Measurements from ENCODE around the gene P2RY12. TPM values are rescaled to one million over a fixed set of nuclear protein-coding genes. Genes with fewer than 3 reads are reported as not detected.

P2RY12 gene
- total RNA-seq, 1 donor from 2014 or later = 0.74 TPM

DNA sequence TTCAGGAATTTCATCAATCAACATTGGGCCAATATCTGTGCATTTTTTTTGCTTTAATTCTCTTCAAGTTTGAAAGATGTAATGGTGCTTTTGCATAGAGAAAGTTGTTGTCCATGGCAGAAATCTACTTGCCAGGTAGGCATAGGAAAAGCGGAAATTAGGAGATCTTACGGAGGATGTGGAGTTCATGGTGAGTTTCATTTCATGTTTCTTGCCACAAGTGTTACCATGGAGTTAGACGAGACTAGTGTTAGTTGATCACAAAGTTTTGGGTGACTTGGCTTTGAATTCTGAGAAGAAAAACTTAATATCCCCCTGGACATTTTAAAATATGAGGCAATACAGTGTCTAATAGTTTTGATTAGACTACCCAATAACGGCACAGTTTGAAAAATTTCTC lies 54.2 kb downstream of the P2RY12 start:
- no peak for TF ChIP-seq CTCF (IDR thresholded peaks at IDR 0.05; ENCODE audit: borderline replicate concordance)

GRCh38 chr3:151329363-151329762 lies 55.2 kb downstream of the P2RY12 start, which contains the start of gene P2RY13:
TSS of gene P2RY13 (minus strand) at chr3:151329549. CDS start at chr3:151329528, 21 bp downstream.
- no peaks in the 10 kb centered on the region for H3K4me1 ChIP-seq
- no peak for TF ChIP-seq CTCF (IDR thresholded peaks at IDR 0.05; ENCODE audit: borderline replicate concordance)
- intact Hi-C loops (cut with micrococcal nuclease) = no loop called here
- H3K9me3 ChIP-seq (replicated peaks) = no peaks in the 10 kb centered on the region
- peak within 1 kb of the TSS; percentile 34 for H3K27ac ChIP-seq (replicated peaks)
- no peak for DNase-seq
- H3K36me3 ChIP-seq = no peaks in the 10 kb centered on the region
- H3K4me3 ChIP-seq = peak within 1 kb of the TSS; percentile 36
- no peaks in the 10 kb centered on the region for H3K27me3 ChIP-seq (ENCODE audit: low read depth)

More for the DNA sequence above, 54.2 kb downstream of the P2RY12 start:
- Histone ChIP-seq H3K4me1 (no peaks in the 10 kb centered on the region), H3K36me3 (no peaks in the 10 kb centered on the region), H3K27me3 (ENCODE audit: low read depth) (no peaks in the 10 kb centered on the region), H3K27ac (replicated peaks) (no peak overlapping the region), H3K9me3 (replicated peaks) (no peaks in the 10 kb centered on the region), H3K4me3 (no peak overlapping the region)
- intact Hi-C loops (cut with micrococcal nuclease) = no loop called here
- no peak for DNase-seq

- no peak for TF ChIP-seq CTCF (IDR thresholded peaks at IDR 0.05; ENCODE audit: borderline replicate concordance)
- Histone ChIP-seq H3K27ac (replicated peaks) (peak overlapping the region; percentile 34), H3K36me3 (no peaks in the 10 kb centered on the region)
Observed at GRCh38 chr3:151328298-151328995, 56.1 kb downstream of the P2RY12 start.

DNA sequence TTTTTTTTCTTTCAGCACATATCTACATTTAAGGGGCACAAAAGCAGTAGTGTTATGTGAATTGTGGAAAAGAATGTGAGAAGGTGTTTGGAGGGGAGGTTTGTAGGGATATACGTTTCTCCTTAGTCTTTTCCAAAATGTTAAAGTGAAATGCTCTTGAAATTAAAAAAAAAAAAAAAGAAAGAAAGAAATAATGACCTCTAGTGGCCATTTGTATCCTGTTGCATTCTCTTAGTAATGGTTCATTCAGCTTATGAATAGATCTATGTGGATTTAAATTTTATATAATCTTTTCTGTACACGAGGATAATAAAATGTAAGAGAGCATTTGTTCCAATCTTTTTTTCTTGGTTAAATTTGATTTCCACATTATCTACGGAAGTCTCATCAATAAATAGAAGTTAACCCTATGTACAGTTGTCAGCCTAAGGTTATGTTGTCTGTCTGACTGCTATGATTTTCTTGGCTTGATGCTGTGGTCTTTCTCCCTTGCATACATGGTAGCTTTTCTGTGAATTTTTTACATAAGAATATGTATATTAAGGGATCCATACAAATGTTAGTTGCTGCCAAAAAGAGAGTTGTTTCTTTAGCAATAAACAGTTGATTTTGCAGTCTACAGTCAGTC lies 56.9 kb downstream of the P2RY12 start:
- Histone ChIP-seq H3K9me3 (replicated peaks) (no peaks in the 10 kb centered on the region), H3K36me3 (no peaks in the 10 kb centered on the region), H3K4me3 (peak overlapping the region; percentile 36), H3K27ac (replicated peaks) (no peak overlapping the region), H3K27me3 (ENCODE audit: low read depth) (no peaks in the 10 kb centered on the region), H3K4me1 (no peaks in the 10 kb centered on the region)
- DNase-seq = no peak
- peak; percentile 70 for TF ChIP-seq CTCF (IDR thresholded peaks at IDR 0.05; ENCODE audit: borderline replicate concordance)
- intact Hi-C loops (cut with micrococcal nuclease) = no loop called here

More at GRCh38 chr3:151328298-151328995, 56.1 kb downstream of the P2RY12 start:
- intact Hi-C loops (cut with micrococcal nuclease) = no loop called here
- Histone ChIP-seq H3K4me3 (peak overlapping the region; percentile 36), H3K27me3 (ENCODE audit: low read depth) (no peaks in the 10 kb centered on the region), H3K9me3 (replicated peaks) (no peaks in the 10 kb centered on the region), H3K4me1 (no peaks in the 10 kb centered on the region)
- DNase-seq = no peak

GRCh38 chr3:151322511-151322910 lies 62.0 kb downstream of the P2RY12 start:
- no peaks in the 10 kb centered on the region for H3K9me3 ChIP-seq (replicated peaks)
- no peak overlapping the region for H3K27ac ChIP-seq (replicated peaks)
- H3K27me3 ChIP-seq (ENCODE audit: low read depth) = no peaks in the 10 kb centered on the region
- no peak for TF ChIP-seq CTCF (IDR thresholded peaks at IDR 0.05; ENCODE audit: borderline replicate concordance)
- H3K4me3 ChIP-seq = no peak overlapping the region
- H3K4me1 ChIP-seq = no peaks in the 10 kb centered on the region
- intact Hi-C loops (cut with micrococcal nuclease) = no loop called here
- H3K36me3 ChIP-seq = no peaks in the 10 kb centered on the region
- DNase-seq = no peak
